Spleen (tissue), 7 donors: ENCODE measurements around the gene CACNA2D3.

Experiments
- CTCF ChIP-seq, 11 experiments: fragments of 200-600 bp in 7 of 11; fragments of 450-650 bp in 4 of 11; sonication (generic) in 4 of 11; IDR thresholded peaks in 8 of 11; conservative IDR thresholded peaks in 3 of 11; 1 replicate in 7 of 11; 2 replicates in 4 of 11; pipeline versions ENCODE4 v1.4.0 to v1.8.0; 2016 to 2021; ENCODE audit warnings: antibody characterized with exemption in 11 of 11, inconsistent platforms in 4 of 11, mild to moderate bottlenecking in 1 of 11
- POLR2A ChIP-seq, 3 donors: fragments of 450-650 bp; IDR thresholded peaks; one replicate each; pipeline ENCODE4 v1.5.1; 2017; ENCODE audit warnings: antibody characterized with exemption in 3 of 3, mild to moderate bottlenecking in 1 of 3
- POLR2AphosphoS5 ChIP-seq, 3 donors: sonication (generic); formaldehyde crosslinking; IDR thresholded peaks; one replicate each; pipeline ENCODE4 v1.5.1; 2017; ENCODE audit warnings: antibody characterized with exemption in 3 of 3
- donor health status: DM: no; HTN: no; CAD: no; lungs with moderate emphysema.
- donor health status: DM: no; HTN: no; CAD: no.
- donor health status: DM: no; HTN: no; CAD: no.

- TF ChIP-seq CTCF (IDR thresholded peaks at IDR 0.05 in 8 of 11, conservative IDR thresholded peaks at IDR 0.05 in 3 of 11) (no peak), POLR2A (IDR thresholded peaks at IDR 0.05) (no peak), POLR2AphosphoS5 (IDR thresholded peaks at IDR 0.05) (no peak)
Observed at GRCh38 chr3:54549607-54550220, 427.4 kb downstream of the CACNA2D3 start.
